ENCODE measurements around the gene ZNF516.

The ZNF516 gene

GRCh38 chr18:76370201-76370600 is 124.8 kb downstream of the ZNF516 start:
- TF ChIP-seq, protein P1, sequence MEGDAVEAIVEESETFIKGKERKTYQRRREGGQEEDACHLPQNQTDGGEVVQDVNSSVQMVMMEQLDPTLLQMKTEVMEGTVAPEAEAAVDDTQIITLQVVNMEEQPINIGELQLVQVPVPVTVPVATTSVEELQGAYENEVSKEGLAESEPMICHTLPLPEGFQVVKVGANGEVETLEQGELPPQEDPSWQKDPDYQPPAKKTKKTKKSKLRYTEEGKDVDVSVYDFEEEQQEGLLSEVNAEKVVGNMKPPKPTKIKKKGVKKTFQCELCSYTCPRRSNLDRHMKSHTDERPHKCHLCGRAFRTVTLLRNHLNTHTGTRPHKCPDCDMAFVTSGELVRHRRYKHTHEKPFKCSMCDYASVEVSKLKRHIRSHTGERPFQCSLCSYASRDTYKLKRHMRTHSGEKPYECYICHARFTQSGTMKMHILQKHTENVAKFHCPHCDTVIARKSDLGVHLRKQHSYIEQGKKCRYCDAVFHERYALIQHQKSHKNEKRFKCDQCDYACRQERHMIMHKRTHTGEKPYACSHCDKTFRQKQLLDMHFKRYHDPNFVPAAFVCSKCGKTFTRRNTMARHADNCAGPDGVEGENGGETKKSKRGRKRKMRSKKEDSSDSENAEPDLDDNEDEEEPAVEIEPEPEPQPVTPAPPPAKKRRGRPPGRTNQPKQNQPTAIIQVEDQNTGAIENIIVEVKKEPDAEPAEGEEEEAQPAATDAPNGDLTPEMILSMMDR (IDR thresholded peaks at IDR 0.05; ENCODE audit: poor library complexity, severe bottlenecking): no peak
- ATAC-seq (ENCODE audit: low read depth) (no peak), DNase-seq (ENCODE audit: low spot score) (no peak)
- H3K4me1 ChIP-seq (ENCODE audit: insufficient read depth, poor library complexity, severe bottlenecking): no peaks in the 10 kb centered on the region
- H3K9me3 ChIP-seq (ENCODE audit: severe bottlenecking): no peaks in the 10 kb centered on the region
- no peak overlapping the region for H3K27ac ChIP-seq (ENCODE audit: poor library complexity, severe bottlenecking)
- no peak overlapping the region for H3K4me3 ChIP-seq (ENCODE audit: severe bottlenecking)
- no peaks in the 10 kb centered on the region for H3K27me3 ChIP-seq (ENCODE audit: insufficient read depth, poor library complexity, severe bottlenecking)
- peaks cover 15% of the 10 kb centered on the region for H3K36me3 ChIP-seq (ENCODE audit: low read depth)

DNA sequence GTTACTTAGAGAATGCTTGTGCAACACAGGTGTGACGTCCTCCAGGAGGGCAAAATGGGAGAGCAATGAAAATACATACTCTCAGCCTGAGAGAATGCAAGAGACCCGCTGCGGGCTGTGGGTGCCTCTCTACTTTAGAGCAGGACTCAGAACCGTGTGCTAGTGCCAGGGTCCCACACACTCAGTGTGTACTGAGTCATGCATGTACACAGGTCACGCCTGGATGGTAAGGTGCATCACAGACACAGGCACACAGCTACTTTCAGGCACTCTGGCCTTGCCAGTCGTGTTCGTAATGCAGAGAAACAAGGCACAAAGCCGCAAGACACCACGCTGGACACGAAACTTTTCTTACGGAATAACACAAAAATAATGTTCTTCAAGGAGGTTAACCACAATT is 125.3 kb downstream of the ZNF516 start:
- Histone ChIP-seq H3K4me1 (ENCODE audit: insufficient read depth, poor library complexity, severe bottlenecking) (no peaks in the 10 kb centered on the region), H3K27ac (ENCODE audit: poor library complexity, severe bottlenecking) (no peak overlapping the region), H3K36me3 (ENCODE audit: low read depth) (peaks cover 15% of the 10 kb centered on the region), H3K4me3 (ENCODE audit: severe bottlenecking) (no peak overlapping the region), H3K27me3 (ENCODE audit: insufficient read depth, poor library complexity, severe bottlenecking) (no peaks in the 10 kb centered on the region), H3K9me3 (ENCODE audit: severe bottlenecking) (no peaks in the 10 kb centered on the region)
- ATAC-seq (ENCODE audit: low read depth): no peak
- TF ChIP-seq, protein P1 (IDR thresholded peaks at IDR 0.05; ENCODE audit: poor library complexity, severe bottlenecking): no peak
- no peak for DNase-seq (ENCODE audit: low spot score)

- H3K36me3 ChIP-seq (ENCODE audit: low read depth): peaks cover 15% of the 10 kb centered on the region
- TF ChIP-seq, protein P1 (IDR thresholded peaks at IDR 0.05; ENCODE audit: poor library complexity, severe bottlenecking): no peak
Observed at GRCh38 chr18:76368976-76369375, 126.1 kb downstream of the ZNF516 start.

GRCh38 chr18:76368271-76368670 is 126.8 kb downstream of the ZNF516 start:
- Histone ChIP-seq H3K27me3 (ENCODE audit: insufficient read depth, poor library complexity, severe bottlenecking) (no peaks in the 10 kb centered on the region), H3K9me3 (ENCODE audit: severe bottlenecking) (no peaks in the 10 kb centered on the region), H3K4me3 (ENCODE audit: severe bottlenecking) (no peak overlapping the region), H3K27ac (ENCODE audit: poor library complexity, severe bottlenecking) (no peak overlapping the region), H3K36me3 (ENCODE audit: low read depth) (peaks cover 17% of the 10 kb centered on the region), H3K4me1 (ENCODE audit: insufficient read depth, poor library complexity, severe bottlenecking) (no peaks in the 10 kb centered on the region)
- no peak for DNase-seq (ENCODE audit: low spot score)
- ATAC-seq (ENCODE audit: low read depth): no peak
- TF ChIP-seq, protein P1 (IDR thresholded peaks at IDR 0.05; ENCODE audit: poor library complexity, severe bottlenecking): no peak

More at GRCh38 chr18:76368976-76369375, 126.1 kb downstream of the ZNF516 start:
- DNase-seq (ENCODE audit: low spot score) (no peak), ATAC-seq (ENCODE audit: low read depth) (no peak)
- Histone ChIP-seq H3K4me1 (ENCODE audit: insufficient read depth, poor library complexity, severe bottlenecking) (no peaks in the 10 kb centered on the region), H3K9me3 (ENCODE audit: severe bottlenecking) (no peaks in the 10 kb centered on the region), H3K27ac (ENCODE audit: poor library complexity, severe bottlenecking) (no peak overlapping the region), H3K27me3 (ENCODE audit: insufficient read depth, poor library complexity, severe bottlenecking) (no peaks in the 10 kb centered on the region), H3K4me3 (ENCODE audit: severe bottlenecking) (no peak overlapping the region)

DNA sequence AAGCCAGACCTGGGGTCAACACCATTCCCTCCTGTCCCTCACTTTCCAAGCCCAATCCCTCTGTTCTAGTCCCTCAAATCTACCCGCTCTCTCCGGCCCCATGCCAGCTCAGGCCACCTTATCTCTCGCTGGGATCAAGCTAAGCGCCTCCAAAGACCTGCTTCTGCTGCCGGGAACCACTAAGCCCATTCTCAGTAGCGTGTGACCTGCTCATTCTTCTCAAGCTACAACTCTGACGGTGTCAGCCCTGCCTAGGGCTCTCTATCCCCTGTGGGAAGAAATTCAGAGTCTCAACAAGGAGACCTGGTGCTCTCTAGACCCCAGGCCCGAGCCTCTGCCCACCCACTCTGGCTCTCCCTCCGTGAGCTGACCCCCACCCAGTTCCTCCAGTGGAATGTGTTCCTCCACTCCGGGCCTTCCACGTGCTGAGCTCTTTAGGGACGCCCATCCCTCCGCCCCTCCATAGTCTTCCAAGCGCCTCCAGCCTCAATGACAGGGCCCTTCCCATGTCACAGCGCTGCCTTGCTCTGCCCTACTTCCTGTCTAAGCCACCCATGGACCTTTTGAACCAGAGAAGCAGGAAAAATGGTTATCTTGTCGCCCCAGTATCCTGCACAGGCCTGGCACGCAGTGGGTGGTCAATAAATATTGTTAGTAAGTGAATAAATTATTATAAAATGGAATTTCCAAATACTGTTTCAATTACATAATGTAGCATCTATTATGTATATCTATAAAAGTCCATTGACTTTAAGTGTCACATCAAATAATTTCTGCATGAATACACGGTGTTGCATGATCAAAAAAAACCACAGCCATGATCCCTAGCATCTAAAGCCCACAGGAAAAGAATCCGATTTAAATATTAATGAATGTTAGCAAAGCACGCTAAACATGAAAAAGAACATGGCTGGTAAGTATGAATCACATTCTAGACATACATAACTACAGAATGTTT is 127.6 kb downstream of the ZNF516 start:
- Histone ChIP-seq H3K4me3 (ENCODE audit: severe bottlenecking) (no peak overlapping the region), H3K9me3 (ENCODE audit: severe bottlenecking) (no peaks in the 10 kb centered on the region), H3K36me3 (ENCODE audit: low read depth) (peaks cover 25% of the 10 kb centered on the region), H3K4me1 (ENCODE audit: insufficient read depth, poor library complexity, severe bottlenecking) (no peaks in the 10 kb centered on the region), H3K27ac (ENCODE audit: poor library complexity, severe bottlenecking) (no peak overlapping the region), H3K27me3 (ENCODE audit: insufficient read depth, poor library complexity, severe bottlenecking) (no peaks in the 10 kb centered on the region)
- ATAC-seq (ENCODE audit: low read depth) (no peak), DNase-seq (ENCODE audit: low spot score) (no peak)
- TF ChIP-seq, protein P1 (IDR thresholded peaks at IDR 0.05; ENCODE audit: poor library complexity, severe bottlenecking): no peak

All from RWPE2 (cell line).